GM18526 (cell line): ENCODE data around the gene UBE2S.

Experiments
- POLR2A ChIP-seq: IDR thresholded peaks from 3 replicates; pipeline ENCODE4 v1.6.1; 2011; ENCODE audit not compliant: insufficient read length; ENCODE audit errors: extremely low read depth

The UBE2S gene

GRCh38 chr19:55350620-55351315 lies 56.8 kb downstream of the UBE2S start:
- TF ChIP-seq POLR2A = no peak
